GM12873 (cell line): Measurements from ENCODE around the gene IQGAP2.

ENCODE experiments used
- TF ChIP-seq, protein P1 (sequence below): IDR thresholded peaks from 2 replicates; pipeline ENCODE4 v1.5.1; 2012; ENCODE audit warnings: low read depth, mild to moderate bottlenecking, moderate library complexity, low read length, control low read depth; ENCODE audit not compliant: insufficient read depth; ENCODE audit errors: missing control alignments

Gene IQGAP2

DNA sequence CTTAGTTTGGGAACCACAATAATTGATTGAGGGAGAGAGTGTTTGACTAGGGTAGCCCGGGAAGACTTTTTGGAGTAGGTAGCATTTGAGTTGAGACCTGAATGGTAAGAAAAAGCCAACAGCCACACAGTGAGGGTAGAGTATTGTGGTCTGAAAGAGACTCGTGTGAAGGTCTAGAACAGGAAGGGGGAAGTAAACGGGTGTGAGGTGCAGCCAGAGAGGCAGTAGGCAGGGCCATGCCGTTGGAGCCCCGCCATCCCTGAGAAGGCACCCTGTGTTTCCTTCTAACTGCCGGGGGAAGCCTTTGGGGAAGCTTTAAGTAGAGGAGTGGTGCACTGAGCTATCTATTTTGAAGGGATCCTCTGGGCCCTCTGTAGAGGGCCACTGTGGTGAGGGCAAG lies 223.7 kb downstream of the IQGAP2 start:
- TF ChIP-seq, protein P1, sequence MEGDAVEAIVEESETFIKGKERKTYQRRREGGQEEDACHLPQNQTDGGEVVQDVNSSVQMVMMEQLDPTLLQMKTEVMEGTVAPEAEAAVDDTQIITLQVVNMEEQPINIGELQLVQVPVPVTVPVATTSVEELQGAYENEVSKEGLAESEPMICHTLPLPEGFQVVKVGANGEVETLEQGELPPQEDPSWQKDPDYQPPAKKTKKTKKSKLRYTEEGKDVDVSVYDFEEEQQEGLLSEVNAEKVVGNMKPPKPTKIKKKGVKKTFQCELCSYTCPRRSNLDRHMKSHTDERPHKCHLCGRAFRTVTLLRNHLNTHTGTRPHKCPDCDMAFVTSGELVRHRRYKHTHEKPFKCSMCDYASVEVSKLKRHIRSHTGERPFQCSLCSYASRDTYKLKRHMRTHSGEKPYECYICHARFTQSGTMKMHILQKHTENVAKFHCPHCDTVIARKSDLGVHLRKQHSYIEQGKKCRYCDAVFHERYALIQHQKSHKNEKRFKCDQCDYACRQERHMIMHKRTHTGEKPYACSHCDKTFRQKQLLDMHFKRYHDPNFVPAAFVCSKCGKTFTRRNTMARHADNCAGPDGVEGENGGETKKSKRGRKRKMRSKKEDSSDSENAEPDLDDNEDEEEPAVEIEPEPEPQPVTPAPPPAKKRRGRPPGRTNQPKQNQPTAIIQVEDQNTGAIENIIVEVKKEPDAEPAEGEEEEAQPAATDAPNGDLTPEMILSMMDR: no peak

DNA sequence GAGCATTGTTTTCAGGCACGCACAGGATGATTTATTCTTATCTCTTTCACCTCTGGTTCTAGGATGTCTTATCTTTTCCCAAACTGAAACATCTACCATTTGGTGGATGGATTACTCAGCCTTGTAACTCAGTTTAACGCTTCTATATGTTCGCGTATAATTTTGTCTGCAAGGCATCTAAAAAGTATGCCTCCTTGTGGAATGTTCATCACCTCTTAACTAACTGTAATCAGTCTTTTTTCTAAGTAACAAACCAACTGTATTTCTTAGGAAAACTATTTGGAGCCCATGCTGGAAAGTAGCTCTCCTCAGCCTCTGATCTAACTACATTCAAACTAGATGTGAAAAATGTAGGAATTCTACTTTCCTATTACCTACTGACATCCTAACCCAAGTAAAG lies 231.6 kb downstream of the IQGAP2 start:
- TF ChIP-seq, protein P1: no peak

DNA sequence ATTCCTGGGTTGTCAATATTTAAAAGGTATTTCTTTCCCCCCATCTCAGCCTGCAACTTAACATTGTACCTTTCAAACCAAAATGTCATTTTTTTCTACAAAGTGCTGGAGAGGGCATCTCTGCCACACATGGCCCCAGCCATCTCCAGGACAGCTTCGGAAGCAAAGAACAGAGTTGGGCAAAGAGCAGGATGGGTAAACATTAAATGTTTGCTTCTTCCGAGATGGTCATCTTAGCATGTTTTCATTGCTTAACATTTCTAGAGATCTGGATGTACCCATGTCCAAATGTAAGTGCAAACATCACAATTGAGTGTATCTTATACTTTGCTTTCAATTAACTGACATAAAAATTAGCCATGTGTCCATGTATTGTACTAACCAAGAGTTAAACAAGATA lies 234.4 kb downstream of the IQGAP2 start:
- TF ChIP-seq, protein P1: no peak

DNA sequence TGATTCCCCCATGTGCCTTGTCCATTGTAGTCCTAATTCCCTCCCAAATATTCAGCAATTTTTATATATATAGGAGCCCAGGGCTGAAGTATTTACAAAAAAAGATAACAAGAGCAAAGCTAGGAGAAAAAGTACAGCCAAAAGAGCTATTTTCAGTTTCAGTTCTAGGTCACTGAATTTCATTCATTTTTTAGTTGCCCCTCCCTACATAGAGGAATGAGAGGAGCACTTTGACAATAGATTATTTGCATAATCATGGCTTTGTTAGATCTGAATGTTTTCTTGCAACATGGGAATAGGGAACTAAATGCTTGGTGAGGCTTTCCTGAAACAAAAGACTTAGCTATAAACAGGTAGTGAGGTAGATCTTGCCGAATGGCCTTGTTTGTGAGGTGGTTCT lies 235.4 kb downstream of the IQGAP2 start:
- TF ChIP-seq, protein P1: no peak

DNA sequence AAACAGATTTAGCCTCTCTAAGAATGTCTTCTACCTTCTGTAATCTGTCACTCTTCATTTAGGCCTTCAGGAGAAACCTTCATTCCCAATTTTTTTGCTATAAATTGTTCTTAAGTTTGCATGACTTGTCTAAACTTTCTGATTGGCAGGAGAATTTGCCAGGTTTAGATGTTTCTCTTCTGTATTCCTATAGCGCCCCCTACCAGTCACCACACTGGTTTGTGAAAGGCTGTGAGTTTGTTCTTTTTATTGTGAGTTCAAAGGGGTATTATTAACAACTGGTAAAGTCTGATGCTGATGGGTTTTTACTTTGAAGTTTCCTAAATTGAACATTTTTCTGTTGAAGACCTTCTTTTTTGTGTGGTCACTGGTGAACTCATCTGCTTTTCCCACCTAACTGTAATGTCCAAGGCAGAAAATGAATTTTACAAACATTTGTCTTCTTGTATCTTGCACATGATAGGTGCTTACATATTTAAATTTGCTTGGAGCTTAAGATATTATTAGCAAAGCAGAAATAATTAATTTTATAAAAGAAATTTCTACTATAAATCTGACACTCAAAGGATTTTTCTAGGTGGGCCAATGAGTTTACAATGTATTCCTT lies 238.5 kb downstream of the IQGAP2 start:
- TF ChIP-seq, protein P1: peak; percentile 74

DNA sequence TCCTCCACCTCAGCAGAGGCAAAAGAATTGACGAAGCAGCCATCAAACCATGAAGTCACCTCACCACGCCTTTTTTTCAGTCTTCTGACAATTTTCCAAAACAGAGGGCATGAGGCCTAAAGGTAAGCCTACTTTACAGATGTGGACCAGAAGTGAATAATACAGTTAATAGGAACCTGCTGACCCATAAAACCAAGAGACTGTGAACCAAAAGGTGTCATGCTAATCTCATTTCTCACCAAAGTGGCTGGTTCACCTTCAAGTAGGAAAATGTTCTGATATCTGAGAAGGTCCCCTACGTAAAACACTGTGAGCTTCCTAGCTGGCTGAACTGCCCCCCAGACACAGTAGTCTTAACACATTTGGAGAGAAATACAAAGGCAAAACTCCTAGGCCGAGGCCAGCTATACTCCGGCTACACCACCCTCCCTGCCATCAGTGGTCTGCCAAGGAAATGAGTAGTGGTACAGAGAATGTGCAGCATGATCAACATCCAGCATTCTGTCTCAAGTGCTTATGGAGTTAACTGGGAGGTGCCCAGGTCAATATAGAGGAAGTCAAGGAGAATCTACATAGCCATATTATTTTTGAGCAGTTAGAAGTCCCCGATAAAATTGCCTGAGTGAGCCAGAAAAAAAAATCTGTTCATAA lies 239.4 kb downstream of the IQGAP2 start:
- TF ChIP-seq, protein P1: no peak

DNA sequence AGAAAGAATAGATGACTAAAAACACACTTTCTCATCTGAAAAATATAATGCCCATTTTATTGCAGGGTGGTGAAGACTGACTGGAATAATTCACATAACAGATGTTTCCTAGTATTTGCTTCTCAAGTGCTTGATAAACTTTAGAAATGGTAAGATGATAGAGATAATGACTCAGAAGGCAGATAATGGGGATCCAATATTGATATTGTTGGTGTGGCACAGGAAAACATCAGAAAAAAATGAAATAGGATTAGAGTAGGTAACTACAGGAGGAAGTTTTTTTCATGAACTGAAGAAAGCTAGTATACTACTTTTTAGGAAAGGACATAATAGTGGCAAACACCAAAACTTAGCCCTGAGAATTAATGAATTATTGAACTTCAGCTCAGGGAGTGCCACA lies 240.3 kb downstream of the IQGAP2 start:
- TF ChIP-seq, protein P1: no peak
